Nephron progenitor cell (in vitro differentiated cells): ENCODE measurements around the gene LUM.

ENCODE experiments used
- DNase-seq: peaks from one replicate; pipeline ENCODE4 v3.0.0; 2021
- H3K27ac Mint-ChIP-seq: 2 replicates; pipeline ENCODE4 v1.8.0; 2021; ENCODE audit warnings: mild to moderate bottlenecking, moderate library complexity, mixed read lengths
- H3K27me3 Mint-ChIP-seq: 2 replicates; pipeline ENCODE4 v1.8.0; 2021; ENCODE audit warnings: mild to moderate bottlenecking, low read depth, mixed read lengths; ENCODE audit not compliant: poor library complexity
- H3K36me3 Mint-ChIP-seq: 2 replicates; pipeline ENCODE4 v1.8.0; 2021; ENCODE audit warnings: low read depth, mixed read lengths
- H3K4me1 Mint-ChIP-seq: 2 replicates; pipeline ENCODE4 v1.8.0; 2021; ENCODE audit warnings: mixed read lengths
- H3K4me3 Mint-ChIP-seq: 2 replicates; pipeline ENCODE4 v1.8.0; 2021; ENCODE audit warnings: mild to moderate bottlenecking, moderate library complexity, mixed read lengths
- H3K9me3 Mint-ChIP-seq: 2 replicates; pipeline ENCODE4 v1.8.0; 2021; ENCODE audit warnings: mild to moderate bottlenecking, moderate library complexity, mixed read lengths
- TF ChIP-seq, protein P1 (sequence below): fragments of 200-600 bp; sonication (generic); IDR thresholded peaks from 2 replicates; pipeline ENCODE4 v1.5.0; 2021; ENCODE audit warnings: antibody characterized with exemption

LUM gene

DNA sequence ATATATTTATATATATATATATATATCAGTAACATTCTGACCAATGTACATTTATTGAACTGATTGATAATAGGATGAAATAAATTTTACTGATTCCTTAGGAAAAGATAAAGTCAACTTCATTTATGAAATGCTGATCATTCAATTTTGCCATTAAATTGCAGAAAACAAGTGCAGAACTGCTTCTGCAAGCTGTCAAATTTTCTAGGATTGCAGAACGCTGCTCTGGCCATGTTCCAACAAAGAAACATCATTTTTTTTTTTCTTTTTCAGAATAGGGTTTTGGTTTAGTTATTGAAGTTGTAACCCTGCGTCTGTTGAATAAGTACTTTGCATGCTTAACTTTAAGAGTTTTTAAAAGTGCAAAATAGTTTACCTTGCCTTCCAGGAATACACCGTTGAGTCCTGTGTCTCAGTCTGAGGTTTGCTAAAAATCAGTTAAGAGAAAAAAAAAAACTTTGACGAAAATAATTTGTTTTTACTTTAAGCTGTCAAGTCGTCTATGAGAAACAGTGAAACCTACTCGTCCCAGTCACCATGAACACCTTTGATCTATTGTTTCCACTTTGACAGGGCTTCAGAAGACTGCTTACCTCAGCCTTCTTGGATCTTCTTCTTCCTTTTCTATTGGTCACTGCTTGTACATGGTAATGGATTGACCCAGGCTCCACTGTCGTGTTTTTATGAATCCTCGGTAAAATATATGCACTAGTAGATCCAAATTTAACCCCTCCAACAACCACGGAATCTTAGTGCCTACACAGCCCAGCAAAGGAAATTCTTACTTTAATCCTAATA lies 53.7 kb downstream of the LUM start, which contains the start of gene KERA:
Gene KERA, minus strand, starts transcription at position 657 of the 798 bp plus-strand sequence. CDS start 1,743 bp downstream, outside the sequence.
- no peak for DNase-seq
- Mint-ChIP-seq H3K36me3 (no peaks in the 10 kb centered on the region), H3K4me1 (peaks cover 5% of the 10 kb centered on the region), H3K9me3 (no peaks in the 10 kb centered on the region), H3K4me3 (no peak within 1 kb of the TSS), H3K27ac (no peak within 1 kb of the TSS), H3K27me3 (no peaks in the 10 kb centered on the region)
- TF ChIP-seq, protein P1, sequence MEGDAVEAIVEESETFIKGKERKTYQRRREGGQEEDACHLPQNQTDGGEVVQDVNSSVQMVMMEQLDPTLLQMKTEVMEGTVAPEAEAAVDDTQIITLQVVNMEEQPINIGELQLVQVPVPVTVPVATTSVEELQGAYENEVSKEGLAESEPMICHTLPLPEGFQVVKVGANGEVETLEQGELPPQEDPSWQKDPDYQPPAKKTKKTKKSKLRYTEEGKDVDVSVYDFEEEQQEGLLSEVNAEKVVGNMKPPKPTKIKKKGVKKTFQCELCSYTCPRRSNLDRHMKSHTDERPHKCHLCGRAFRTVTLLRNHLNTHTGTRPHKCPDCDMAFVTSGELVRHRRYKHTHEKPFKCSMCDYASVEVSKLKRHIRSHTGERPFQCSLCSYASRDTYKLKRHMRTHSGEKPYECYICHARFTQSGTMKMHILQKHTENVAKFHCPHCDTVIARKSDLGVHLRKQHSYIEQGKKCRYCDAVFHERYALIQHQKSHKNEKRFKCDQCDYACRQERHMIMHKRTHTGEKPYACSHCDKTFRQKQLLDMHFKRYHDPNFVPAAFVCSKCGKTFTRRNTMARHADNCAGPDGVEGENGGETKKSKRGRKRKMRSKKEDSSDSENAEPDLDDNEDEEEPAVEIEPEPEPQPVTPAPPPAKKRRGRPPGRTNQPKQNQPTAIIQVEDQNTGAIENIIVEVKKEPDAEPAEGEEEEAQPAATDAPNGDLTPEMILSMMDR = no peak

DNA sequence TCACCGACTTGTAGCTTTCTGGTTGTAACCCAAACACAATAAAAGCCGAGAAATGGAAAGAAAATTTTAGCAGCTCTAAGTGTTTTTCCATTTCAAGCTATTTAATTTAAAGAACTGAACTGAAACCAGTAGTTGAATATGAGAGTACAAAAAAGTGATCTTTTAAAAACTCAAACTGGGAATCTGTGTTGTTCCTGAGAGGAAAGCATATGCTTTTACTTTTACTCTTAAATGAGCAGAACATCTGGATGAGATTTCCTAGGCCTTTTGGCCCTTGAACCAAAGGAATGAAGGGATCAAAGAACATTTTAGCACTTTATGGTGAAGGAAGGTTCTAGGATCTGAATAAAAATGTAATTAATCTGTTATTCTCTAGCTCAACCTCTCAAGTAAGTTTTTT lies 54.8 kb downstream of the LUM start:
- Mint-ChIP-seq H3K27me3 (no peaks in the 10 kb centered on the region), H3K9me3 (no peaks in the 10 kb centered on the region), H3K4me1 (peaks cover 5% of the 10 kb centered on the region), H3K4me3 (no peak overlapping the region), H3K27ac (no peak overlapping the region), H3K36me3 (no peaks in the 10 kb centered on the region)
- TF ChIP-seq, protein P1 = no peak
- DNase-seq = no peak

DNA sequence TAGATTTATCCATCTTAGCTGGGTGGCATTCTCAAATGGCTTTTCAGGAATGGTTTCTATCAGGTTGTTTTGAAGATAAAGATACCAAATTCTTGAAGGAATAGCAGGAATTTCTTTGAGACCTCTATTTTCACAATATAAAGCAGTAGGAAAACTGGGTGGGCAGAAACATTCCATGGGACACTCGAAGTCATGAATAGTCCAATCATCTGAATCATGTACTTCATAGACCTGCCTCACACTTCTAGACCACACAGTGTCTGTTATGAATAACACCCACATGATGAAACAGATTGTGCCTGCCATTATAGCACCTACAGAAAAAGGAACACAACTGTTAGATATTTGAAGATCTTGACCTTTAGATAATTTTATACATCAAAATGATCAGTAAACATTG lies 55.3 kb downstream of the LUM start:
- Mint-ChIP-seq H3K27ac (no peak overlapping the region), H3K4me1 (peaks cover 5% of the 10 kb centered on the region), H3K27me3 (no peaks in the 10 kb centered on the region), H3K4me3 (no peak overlapping the region), H3K36me3 (no peaks in the 10 kb centered on the region), H3K9me3 (no peaks in the 10 kb centered on the region)
- TF ChIP-seq, protein P1 = no peak
- no peak for DNase-seq

DNA sequence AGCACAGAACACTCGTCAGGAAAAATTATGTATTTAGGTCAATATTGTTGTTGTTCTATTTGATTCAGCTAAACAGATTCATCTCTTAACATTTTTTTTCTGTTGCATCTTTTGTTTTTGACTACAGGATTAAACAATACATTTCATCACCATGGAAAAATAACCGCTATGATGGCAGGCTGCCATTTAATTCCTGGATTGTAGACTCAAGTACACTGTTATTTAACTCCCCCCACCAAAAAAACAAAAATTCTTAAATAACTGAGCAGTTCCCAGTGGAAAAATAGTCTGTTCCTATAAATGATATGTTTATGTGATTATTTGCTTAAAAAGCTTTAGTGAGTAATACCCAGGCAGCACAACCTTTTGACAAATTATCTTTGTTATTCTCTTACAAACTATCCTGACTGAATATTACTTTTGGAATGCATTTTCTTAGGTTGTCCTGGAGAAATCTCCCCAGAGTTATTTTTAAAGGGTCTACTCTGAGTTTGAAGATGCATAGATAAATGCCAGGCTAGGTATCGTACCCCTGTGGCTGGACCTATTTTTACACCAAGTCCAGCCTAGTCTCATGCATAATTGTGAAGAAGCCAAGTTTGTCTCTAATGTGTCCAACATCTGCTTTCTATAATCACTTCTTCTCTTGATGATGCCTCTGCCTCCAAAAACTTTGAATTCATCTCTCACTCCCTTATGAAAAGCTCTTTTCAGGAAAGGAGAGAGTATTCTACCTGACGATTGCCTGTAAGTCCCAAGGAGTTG lies 57.2 kb downstream of the LUM start:
- H3K36me3 Mint-ChIP-seq = no peaks in the 10 kb centered on the region
- H3K27me3 Mint-ChIP-seq = no peaks in the 10 kb centered on the region
- TF ChIP-seq, protein P1 = no peak
- peaks cover 5% of the 10 kb centered on the region for H3K4me1 Mint-ChIP-seq
- no peak overlapping the region for H3K27ac Mint-ChIP-seq
- H3K4me3 Mint-ChIP-seq = no peak overlapping the region
- DNase-seq = no peak
- H3K9me3 Mint-ChIP-seq = no peaks in the 10 kb centered on the region
